Thoracic aorta (tissue), 2 donors: ENCODE results near the gene ZNF662. TPM values are rescaled to one million over a fixed set of nuclear protein-coding genes. Genes with fewer than 3 reads are reported as not detected.

Experiments
- ATAC-seq: fragments of 150-250 bp; one replicate; pipeline ENCODE4 v1.8.0; 2017; ENCODE audit warnings: low read depth; ENCODE audit not compliant: insufficient number of reproducible peaks, low FRiP score
- DNase-seq: peaks from one replicate; pipeline ENCODE4 v3.0.0-alpha.2; 2020; ENCODE audit warnings: low spot score
- H3K27ac ChIP-seq, 2 donors: fragments of 200-600 bp; sonication (generic); 1 replicate in 1 of 2; 2 replicates in 1 of 2; pipeline ENCODE4 v1.5.1; 2016; ENCODE audit warnings: mild to moderate bottlenecking in 2 of 2, moderate library complexity in 2 of 2
- H3K27me3 ChIP-seq: fragments of 200-600 bp; sonication (generic); replicated peaks from 2 replicates; pipeline ENCODE4 v1.6.0; 2016; ENCODE audit warnings: mild to moderate bottlenecking; ENCODE audit not compliant: insufficient read depth
- H3K36me3 ChIP-seq: fragments of 200-600 bp; sonication (generic); one replicate; pipeline ENCODE4 v1.5.1; 2016
- H3K4me1 ChIP-seq, 2 donors: fragments of 200-600 bp; sonication (generic); 1 replicate in 1 of 2; 2 replicates in 1 of 2; pipeline versions ENCODE4 v1.5.1 to v1.6.0; 2016; ENCODE audit warnings: low read depth in 2 of 2, mild to moderate bottlenecking in 1 of 2; ENCODE audit not compliant: control insufficient read depth in 1 of 2
- H3K4me3 ChIP-seq: fragments of 200-600 bp; sonication (generic); 2 replicates; pipeline ENCODE4 v1.5.1; 2016; ENCODE audit warnings: mild to moderate bottlenecking
- H3K9me3 ChIP-seq: fragments of 200-600 bp; sonication (generic); 2 replicates; pipeline ENCODE4 v1.5.1; 2016
- CTCF ChIP-seq: fragments of 200-600 bp; sonication (generic); IDR thresholded peaks from one replicate; pipeline ENCODE4 v1.5.1; 2019; ENCODE audit warnings: antibody characterized with exemption
- total RNA-seq, 2 donors: library from RNA; depleted of rRNA; stranded (reverse); fragments of >200 nt; gene quantifications; one replicate each; pipeline versions ENCODE4 v1.1.0 to v1.2.3, GENCODE V29; 2016

ZNF662 gene
- total RNA-seq, 2 donors from 2014 or later, result 8.9 to 12.6 TPM

GRCh38 chr3:42898896-42899675 lies 6.9 kb upstream of the ZNF662 start:
- Histone ChIP-seq H3K4me1 (no peaks in the 10 kb centered on the region), H3K27me3 (no peaks in the 10 kb centered on the region), H3K36me3 (no peaks in the 10 kb centered on the region), H3K4me3 (no peak overlapping the region), H3K9me3 (no peaks in the 10 kb centered on the region), H3K27ac (no peak overlapping the region)
- no peak for TF ChIP-seq CTCF
- ATAC-seq (no peak), DNase-seq (no peak)

GRCh38 chr3:42900226-42901072 lies 5.5 kb upstream of the ZNF662 start:
- peaks cover 1 to 3% of the 10 kb centered on the region in 2 donors for H3K4me1 ChIP-seq
- no peaks in the 10 kb centered on the region for H3K36me3 ChIP-seq
- no peak overlapping the region for H3K4me3 ChIP-seq
- TF ChIP-seq CTCF, result no peak
- no peaks in the 10 kb centered on the region for H3K27me3 ChIP-seq
- DNase-seq (no peak), ATAC-seq (no peak)
- H3K27ac ChIP-seq, result no peak overlapping the region
- H3K9me3 ChIP-seq, result no peaks in the 10 kb centered on the region

GRCh38 chr3:42901073-42901415 lies 4.9 kb upstream of the ZNF662 start:
- Histone ChIP-seq H3K36me3 (no peaks in the 10 kb centered on the region), H3K4me3 (no peak overlapping the region), H3K4me1 (peaks cover 6 to 8% of the 10 kb centered on the region in 2 donors), H3K9me3 (no peaks in the 10 kb centered on the region), H3K27me3 (no peaks in the 10 kb centered on the region), H3K27ac (no peak overlapping the region)
- ATAC-seq (no peak), DNase-seq (no peak)
- no peak for TF ChIP-seq CTCF

GRCh38 chr3:42902257-42902656 lies 3.7 kb upstream of the ZNF662 start:
- DNase-seq (no peak), ATAC-seq (no peak)
- Histone ChIP-seq H3K27ac (no peak overlapping the region), H3K36me3 (no peaks in the 10 kb centered on the region), H3K27me3 (no peaks in the 10 kb centered on the region), H3K4me1 (peaks cover 6 to 14% of the 10 kb centered on the region in 2 donors), H3K4me3 (no peak overlapping the region), H3K9me3 (no peaks in the 10 kb centered on the region)
- TF ChIP-seq CTCF, result no peak

- DNase-seq (no peak), ATAC-seq (no peak)
- no peak for TF ChIP-seq CTCF
- no peak overlapping the region for H3K4me3 ChIP-seq
- peaks cover 5% of the 10 kb centered on the region for H3K36me3 ChIP-seq
- no peaks in the 10 kb centered on the region for H3K27me3 ChIP-seq
- peaks cover 6 to 17% of the 10 kb centered on the region in 2 donors for H3K4me1 ChIP-seq
- no peaks in the 10 kb centered on the region for H3K9me3 ChIP-seq
- no peak overlapping the region for H3K27ac ChIP-seq
Observed at GRCh38 chr3:42904076-42904475, 1.9 kb upstream of the ZNF662 start.
